HL-60 (cell line): Measurements from ENCODE around the gene USP24.

Experiments used
- POLR2AphosphoS5 ChIP-seq: IDR thresholded peaks from 2 replicates; pipeline ENCODE4 v1.6.1; 2012; ENCODE audit warnings: low read depth
- TF ChIP-seq, protein P1 (sequence below): IDR thresholded peaks from one replicate; pipeline ENCODE4 v1.5.1; 2011; ENCODE audit warnings: low read length, control low read depth, inconsistent platforms; ENCODE audit not compliant: insufficient read depth

DNA sequence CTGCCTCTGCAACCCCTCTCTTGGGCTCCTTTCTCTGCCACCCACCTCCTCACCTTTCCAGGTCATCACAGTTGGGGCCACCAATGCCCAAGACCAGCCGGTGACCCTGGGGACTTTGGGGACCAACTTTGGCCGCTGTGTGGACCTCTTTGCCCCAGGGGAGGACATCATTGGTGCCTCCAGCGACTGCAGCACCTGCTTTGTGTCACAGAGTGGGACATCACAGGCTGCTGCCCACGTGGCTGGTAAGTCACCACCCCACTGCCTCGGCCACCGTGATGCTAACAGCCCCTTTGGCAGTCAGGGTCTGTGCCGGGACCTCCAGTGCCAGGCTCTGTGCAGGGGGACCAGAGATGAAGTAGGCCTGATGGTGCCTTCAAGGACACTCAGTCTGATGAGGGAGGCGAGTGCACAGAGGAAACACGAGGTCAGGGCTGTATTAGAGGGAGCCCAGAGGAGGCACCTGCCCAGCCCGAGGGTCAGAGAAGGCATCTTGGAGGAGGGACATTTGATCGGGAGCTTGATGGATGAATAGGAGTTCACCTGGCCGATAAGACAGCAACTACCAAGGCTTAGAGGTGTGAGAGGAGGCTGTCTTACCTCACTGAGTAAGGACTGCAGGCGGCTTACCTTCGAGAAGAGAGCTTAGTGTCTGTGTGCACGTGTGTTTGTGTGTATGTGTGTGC is 157.8 kb downstream of the USP24 start:
- no peak for TF ChIP-seq POLR2AphosphoS5
- TF ChIP-seq, protein P1, sequence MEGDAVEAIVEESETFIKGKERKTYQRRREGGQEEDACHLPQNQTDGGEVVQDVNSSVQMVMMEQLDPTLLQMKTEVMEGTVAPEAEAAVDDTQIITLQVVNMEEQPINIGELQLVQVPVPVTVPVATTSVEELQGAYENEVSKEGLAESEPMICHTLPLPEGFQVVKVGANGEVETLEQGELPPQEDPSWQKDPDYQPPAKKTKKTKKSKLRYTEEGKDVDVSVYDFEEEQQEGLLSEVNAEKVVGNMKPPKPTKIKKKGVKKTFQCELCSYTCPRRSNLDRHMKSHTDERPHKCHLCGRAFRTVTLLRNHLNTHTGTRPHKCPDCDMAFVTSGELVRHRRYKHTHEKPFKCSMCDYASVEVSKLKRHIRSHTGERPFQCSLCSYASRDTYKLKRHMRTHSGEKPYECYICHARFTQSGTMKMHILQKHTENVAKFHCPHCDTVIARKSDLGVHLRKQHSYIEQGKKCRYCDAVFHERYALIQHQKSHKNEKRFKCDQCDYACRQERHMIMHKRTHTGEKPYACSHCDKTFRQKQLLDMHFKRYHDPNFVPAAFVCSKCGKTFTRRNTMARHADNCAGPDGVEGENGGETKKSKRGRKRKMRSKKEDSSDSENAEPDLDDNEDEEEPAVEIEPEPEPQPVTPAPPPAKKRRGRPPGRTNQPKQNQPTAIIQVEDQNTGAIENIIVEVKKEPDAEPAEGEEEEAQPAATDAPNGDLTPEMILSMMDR = no peak
